Panc1 (cell line): ENCODE measurements around the gene CCDC159. TPM values are rescaled to one million over a fixed set of nuclear protein-coding genes. Genes with fewer than 3 reads are reported as not detected.

ENCODE experiments used
- ATAC-seq: fragments of 200-7000 bp; cut with Tn5 transposase; 2 replicates; pipeline ENCODE4 v1.9.1; 2020; ENCODE audit warnings: mild to moderate bottlenecking, moderate library complexity
- BruUV-seq: library from RNA; stranded (reverse); fragments of 400-500 nt; replicated peaks from 2 replicates; lab custom pipeline; 2021; lab: Mats Ljungman, UMichigan
- CTCF ChIA-PET: fragments of 300-600 bp; sonication (Branson Sonifier 250); formaldehyde crosslinking; loops from one replicate; lab custom pipeline; 2022; ENCODE audit warnings: antibody characterized with exemption; lab: Charles Lee
- POLR2A ChIA-PET: fragments of 300-600 bp; sonication (Branson Sonifier 250); formaldehyde crosslinking; loops from one replicate; lab custom pipeline; 2022; ENCODE audit warnings: antibody characterized with exemption; lab: Charles Lee
- DNase-seq: peaks from one replicate; pipeline ENCODE4 v3.0.0-alpha.2; 2010; ENCODE audit warnings: low read depth, low spot score
- H3K27ac ChIP-seq: 2 replicates; pipeline ENCODE4 v1.5.1; 2011; ENCODE audit warnings: mild to moderate bottlenecking, low read length, inconsistent platforms
- H3K27me3 ChIP-seq: fragments of 200-500 bp; sonication (Bioruptor generic); 2 replicates; pipeline ENCODE4 v1.6.0; 2014; ENCODE audit warnings: low read length, inconsistent platforms; ENCODE audit not compliant: control insufficient read depth, insufficient read depth
- H3K36me3 ChIP-seq: fragments of 200-500 bp; sonication (Bioruptor generic); 2 replicates; pipeline ENCODE4 v1.5.1; 2014; ENCODE audit warnings: inconsistent platforms, mild to moderate bottlenecking, low read length, moderate library complexity; ENCODE audit not compliant: control insufficient read depth, insufficient read depth
- H3K4me1 ChIP-seq: 2 replicates; pipeline ENCODE4 v1.5.1; 2011; ENCODE audit warnings: inconsistent platforms, mild to moderate bottlenecking, low read length, moderate library complexity; ENCODE audit not compliant: control insufficient read depth, insufficient read depth
- H3K4me3 ChIP-seq, 2 experiments: 2 replicates each; pipeline ENCODE4 v1.5.1; 2011 to 2012; ENCODE audit warnings: low read depth in 2 of 2, low read length in 2 of 2, mild to moderate bottlenecking in 2 of 2, inconsistent platforms in 1 of 2, moderate library complexity in 1 of 2
- H3K9me3 ChIP-seq: fragments of 200-500 bp; sonication (Bioruptor generic); 2 replicates; pipeline ENCODE4 v1.5.1; 2014; ENCODE audit warnings: low read depth, mild to moderate bottlenecking, inconsistent platforms, low read length, moderate library complexity; ENCODE audit not compliant: control insufficient read depth, insufficient read depth
- POLR2AphosphoS5 ChIP-seq: IDR thresholded peaks from 2 replicates; pipeline ENCODE4 v1.6.1; 2012; ENCODE audit warnings: mild to moderate bottlenecking, low read depth, low read length, moderate library complexity
- SIN3A ChIP-seq: IDR thresholded peaks from 2 replicates; pipeline ENCODE4 v1.6.1; 2012; ENCODE audit warnings: low read depth, mild to moderate bottlenecking, low read length, moderate library complexity, borderline replicate concordance; ENCODE audit not compliant: insufficient read depth
- TCF7L2 ChIP-seq: IDR thresholded peaks from 2 replicates; pipeline ENCODE4 v1.6.1; 2011; ENCODE audit warnings: mild to moderate bottlenecking, low read depth, low read length, inconsistent platforms
- in situ Hi-C: cut with HindIII; loops from 2 replicates; pipeline ENCODE4 v1.10.0; 2016; ENCODE audit warnings: low sequenced_read_pairs, low pct_unique_long_range_greater_than_20kb
- intact Hi-C: fragments of 100-400 bp; cut with micrococcal nuclease; formaldehyde crosslinking; loops from one replicate; pipeline ENCODE4 v1.10.0; 2022; ENCODE audit not compliant: unreplicated experiment
- total RNA-seq: library from RNA; stranded (reverse); gene quantifications from one replicate; pipeline ENCODE4 v1.2.1, GENCODE V29; 2021; ENCODE audit not compliant: unreplicated experiment
- TF ChIP-seq, protein P1 (sequence below): fragments of 450-650 bp; IDR thresholded peaks from 2 replicates; pipeline ENCODE4 v1.5.1; 2017; ENCODE audit warnings: mild to moderate bottlenecking
- TF ChIP-seq, protein P2 (sequence below), 2 experiments: IDR thresholded peaks; 2 replicates each; pipeline ENCODE4 v1.6.1; 2011 to 2012; ENCODE audit warnings: low read depth in 2 of 2, control low read depth in 1 of 2, low read length in 1 of 2, mild to moderate bottlenecking in 1 of 2, moderate library complexity in 1 of 2; ENCODE audit not compliant: insufficient read depth in 1 of 2

Gene CCDC159
- total RNA-seq, 1 experiment from 2014 or later: 46.6 TPM

DNA sequence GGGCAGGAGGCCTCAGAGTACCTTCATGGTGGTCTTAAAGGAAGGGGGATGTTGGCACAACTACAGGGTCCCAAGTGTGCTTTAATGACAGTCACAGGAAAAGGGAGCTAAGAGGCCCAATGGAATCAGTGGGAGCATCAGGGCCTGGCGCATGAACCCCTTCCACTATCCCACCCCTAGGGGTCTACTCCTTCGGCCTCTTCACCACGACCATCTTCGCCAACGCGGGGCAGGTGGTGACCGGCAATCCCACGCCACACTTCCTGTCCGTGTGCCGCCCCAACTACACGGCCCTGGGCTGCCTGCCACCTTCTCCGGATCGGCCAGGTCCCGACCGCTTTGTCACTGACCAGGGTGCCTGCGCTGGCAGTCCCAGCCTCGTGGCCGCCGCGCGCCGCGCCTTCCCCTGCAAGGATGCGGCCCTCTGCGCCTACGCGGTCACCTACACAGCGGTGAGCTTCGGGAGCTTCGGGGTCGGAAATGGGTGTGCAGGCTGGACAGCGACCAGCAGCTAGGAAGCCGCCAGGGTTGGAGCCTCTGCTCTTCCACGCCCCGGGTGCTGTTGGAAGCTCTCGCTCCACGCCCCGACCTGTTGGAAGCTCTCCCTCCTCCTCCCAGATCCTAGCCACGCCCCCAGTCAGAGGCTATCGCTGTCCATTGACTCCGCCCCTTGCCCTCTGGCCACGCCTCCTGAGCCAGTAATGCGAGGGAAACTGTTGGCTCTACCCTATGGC is 14.9 kb downstream of the CCDC159 start:
- no peak overlapping the region for H3K4me3 ChIP-seq
- POLR2A ChIA-PET: no interaction called here

DNA sequence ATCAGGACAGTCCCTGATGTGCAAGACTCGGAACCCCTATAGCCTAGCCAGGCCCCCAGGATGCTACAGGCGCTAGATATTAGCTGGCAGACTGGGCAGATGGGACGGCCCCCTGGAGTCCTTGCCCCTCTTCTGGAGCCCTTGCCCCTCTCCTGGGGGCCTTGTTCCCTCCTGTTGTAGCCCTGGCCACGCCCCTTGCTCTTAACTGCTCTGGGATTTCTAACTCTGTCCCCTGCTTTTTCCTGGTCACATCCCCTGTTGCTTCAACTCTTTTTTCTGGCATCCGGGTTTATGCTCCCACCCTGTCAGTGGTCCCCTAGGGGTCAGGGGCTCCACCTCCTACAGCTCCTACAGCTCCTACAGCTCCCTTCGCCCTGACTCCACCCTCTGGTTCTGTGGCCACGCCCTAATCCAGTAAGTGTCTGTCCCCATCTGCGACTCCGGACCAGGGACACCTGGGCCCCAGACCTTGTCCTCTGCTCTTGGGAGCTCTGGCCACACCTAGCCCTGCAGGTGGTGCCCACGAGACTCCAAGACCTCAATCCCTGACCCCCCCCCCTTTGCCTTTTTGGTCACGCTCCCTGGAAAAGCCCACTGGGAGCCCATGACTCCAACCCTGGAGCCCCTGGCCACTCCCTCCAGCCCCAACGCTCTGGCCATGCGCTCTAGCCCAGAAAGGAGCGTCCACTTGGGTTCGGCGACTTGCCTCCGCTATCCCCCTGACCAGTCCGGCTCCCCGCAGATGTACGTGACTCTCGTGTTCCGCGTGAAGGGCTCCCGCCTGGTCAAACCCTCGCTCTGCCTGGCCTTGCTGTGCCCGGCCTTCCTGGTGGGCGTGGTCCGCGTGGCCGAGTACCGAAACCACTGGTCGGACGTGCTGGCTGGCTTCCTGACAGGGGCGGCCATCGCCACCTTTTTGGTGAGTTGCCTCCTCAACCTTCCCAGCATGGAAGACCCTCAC is 15.7 kb downstream of the CCDC159 start:
- intact Hi-C loops: no loop called here
- in situ Hi-C loops: no loop called here
- no TSS peak for BruUV-seq

More for the DNA sequence above, 14.9 kb downstream of the CCDC159 start:
- H3K9me3 ChIP-seq: no peaks in the 10 kb centered on the region
- intact Hi-C loops (no loop called here), in situ Hi-C loops (no loop called here)
- no peaks in the 10 kb centered on the region for H3K27me3 ChIP-seq
- TF ChIP-seq, protein P1, sequence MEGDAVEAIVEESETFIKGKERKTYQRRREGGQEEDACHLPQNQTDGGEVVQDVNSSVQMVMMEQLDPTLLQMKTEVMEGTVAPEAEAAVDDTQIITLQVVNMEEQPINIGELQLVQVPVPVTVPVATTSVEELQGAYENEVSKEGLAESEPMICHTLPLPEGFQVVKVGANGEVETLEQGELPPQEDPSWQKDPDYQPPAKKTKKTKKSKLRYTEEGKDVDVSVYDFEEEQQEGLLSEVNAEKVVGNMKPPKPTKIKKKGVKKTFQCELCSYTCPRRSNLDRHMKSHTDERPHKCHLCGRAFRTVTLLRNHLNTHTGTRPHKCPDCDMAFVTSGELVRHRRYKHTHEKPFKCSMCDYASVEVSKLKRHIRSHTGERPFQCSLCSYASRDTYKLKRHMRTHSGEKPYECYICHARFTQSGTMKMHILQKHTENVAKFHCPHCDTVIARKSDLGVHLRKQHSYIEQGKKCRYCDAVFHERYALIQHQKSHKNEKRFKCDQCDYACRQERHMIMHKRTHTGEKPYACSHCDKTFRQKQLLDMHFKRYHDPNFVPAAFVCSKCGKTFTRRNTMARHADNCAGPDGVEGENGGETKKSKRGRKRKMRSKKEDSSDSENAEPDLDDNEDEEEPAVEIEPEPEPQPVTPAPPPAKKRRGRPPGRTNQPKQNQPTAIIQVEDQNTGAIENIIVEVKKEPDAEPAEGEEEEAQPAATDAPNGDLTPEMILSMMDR: no peak
- TF ChIP-seq, protein P2, sequence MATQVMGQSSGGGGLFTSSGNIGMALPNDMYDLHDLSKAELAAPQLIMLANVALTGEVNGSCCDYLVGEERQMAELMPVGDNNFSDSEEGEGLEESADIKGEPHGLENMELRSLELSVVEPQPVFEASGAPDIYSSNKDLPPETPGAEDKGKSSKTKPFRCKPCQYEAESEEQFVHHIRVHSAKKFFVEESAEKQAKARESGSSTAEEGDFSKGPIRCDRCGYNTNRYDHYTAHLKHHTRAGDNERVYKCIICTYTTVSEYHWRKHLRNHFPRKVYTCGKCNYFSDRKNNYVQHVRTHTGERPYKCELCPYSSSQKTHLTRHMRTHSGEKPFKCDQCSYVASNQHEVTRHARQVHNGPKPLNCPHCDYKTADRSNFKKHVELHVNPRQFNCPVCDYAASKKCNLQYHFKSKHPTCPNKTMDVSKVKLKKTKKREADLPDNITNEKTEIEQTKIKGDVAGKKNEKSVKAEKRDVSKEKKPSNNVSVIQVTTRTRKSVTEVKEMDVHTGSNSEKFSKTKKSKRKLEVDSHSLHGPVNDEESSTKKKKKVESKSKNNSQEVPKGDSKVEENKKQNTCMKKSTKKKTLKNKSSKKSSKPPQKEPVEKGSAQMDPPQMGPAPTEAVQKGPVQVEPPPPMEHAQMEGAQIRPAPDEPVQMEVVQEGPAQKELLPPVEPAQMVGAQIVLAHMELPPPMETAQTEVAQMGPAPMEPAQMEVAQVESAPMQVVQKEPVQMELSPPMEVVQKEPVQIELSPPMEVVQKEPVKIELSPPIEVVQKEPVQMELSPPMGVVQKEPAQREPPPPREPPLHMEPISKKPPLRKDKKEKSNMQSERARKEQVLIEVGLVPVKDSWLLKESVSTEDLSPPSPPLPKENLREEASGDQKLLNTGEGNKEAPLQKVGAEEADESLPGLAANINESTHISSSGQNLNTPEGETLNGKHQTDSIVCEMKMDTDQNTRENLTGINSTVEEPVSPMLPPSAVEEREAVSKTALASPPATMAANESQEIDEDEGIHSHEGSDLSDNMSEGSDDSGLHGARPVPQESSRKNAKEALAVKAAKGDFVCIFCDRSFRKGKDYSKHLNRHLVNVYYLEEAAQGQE (IDR thresholded peaks at IDR 0.05; ENCODE audit: insufficient read depth in 1 of 2, low read depth in 2 of 2, low read length in 1 of 2): peak; percentile 52 to 77; a peak in 3 of 4 replicates
- DNase-seq (no peak), ATAC-seq (peak; percentile 56)
- H3K36me3 ChIP-seq: no peaks in the 10 kb centered on the region
- H3K4me1 ChIP-seq: no peaks in the 10 kb centered on the region; the same call in 1 of the 2 replicates
- BruUV-seq: no TSS peak
- CTCF ChIA-PET: no interaction called here
- H3K27ac ChIP-seq: no peak overlapping the region

More for the DNA sequence above, 15.7 kb downstream of the CCDC159 start:
- Histone ChIP-seq H3K27me3 (no peaks in the 10 kb centered on the region), H3K27ac (no peak overlapping the region), H3K4me3 (no peak overlapping the region), H3K36me3 (no peaks in the 10 kb centered on the region), H3K4me1 (no peaks in the 10 kb centered on the region), H3K9me3 (no peaks in the 10 kb centered on the region)
- DNase-seq (no peak), ATAC-seq (0 out of 2 replicates have a peak, but pooled peaks have one; percentile 23)
- ChIA-PET CTCF (no interaction called here), POLR2A (no interaction called here)
- no peak for TF ChIP-seq POLR2AphosphoS5
- TF ChIP-seq, protein P2 (IDR thresholded peaks at IDR 0.05; ENCODE audit: insufficient read depth in 1 of 2, low read depth in 2 of 2, low read length in 1 of 2): no peak
- no peak for TF ChIP-seq SIN3A
- TF ChIP-seq, protein P1: no peak
- TF ChIP-seq TCF7L2: no peak
